GM12872 (cell line): Measurements from ENCODE around the gene DCBLD1.
A peak's percentile ranks its signal among the peaks of the same experiment; 100 is the strongest.

Experiments used
- TF ChIP-seq, protein P1 (sequence below): IDR thresholded peaks from 3 replicates; pipeline ENCODE4 v1.5.1; 2011; ENCODE audit warnings: low read depth, mild to moderate bottlenecking, low read length, moderate library complexity; ENCODE audit not compliant: insufficient read depth

Gene DCBLD1

DNA sequence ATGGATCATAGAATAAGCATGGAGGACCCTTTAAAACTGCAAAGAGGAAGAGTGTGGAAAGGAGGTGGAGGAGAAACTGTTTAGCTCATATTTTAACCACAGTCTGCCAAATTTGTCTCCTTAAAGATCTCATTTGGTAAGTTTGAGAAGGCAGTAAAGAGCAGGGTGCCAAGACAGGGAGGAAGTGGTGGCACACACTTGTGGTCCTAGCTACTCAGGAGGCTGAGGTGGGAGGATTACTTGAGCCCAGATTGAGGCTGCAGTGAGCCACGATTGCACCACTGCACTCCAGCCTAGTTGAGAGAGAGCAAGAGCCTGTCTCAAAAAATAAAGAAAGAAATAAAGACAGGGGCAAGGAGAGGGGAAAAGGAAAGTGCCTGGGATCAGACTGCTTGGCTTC is 16.8 kb upstream of the DCBLD1 start:
- TF ChIP-seq, protein P1, sequence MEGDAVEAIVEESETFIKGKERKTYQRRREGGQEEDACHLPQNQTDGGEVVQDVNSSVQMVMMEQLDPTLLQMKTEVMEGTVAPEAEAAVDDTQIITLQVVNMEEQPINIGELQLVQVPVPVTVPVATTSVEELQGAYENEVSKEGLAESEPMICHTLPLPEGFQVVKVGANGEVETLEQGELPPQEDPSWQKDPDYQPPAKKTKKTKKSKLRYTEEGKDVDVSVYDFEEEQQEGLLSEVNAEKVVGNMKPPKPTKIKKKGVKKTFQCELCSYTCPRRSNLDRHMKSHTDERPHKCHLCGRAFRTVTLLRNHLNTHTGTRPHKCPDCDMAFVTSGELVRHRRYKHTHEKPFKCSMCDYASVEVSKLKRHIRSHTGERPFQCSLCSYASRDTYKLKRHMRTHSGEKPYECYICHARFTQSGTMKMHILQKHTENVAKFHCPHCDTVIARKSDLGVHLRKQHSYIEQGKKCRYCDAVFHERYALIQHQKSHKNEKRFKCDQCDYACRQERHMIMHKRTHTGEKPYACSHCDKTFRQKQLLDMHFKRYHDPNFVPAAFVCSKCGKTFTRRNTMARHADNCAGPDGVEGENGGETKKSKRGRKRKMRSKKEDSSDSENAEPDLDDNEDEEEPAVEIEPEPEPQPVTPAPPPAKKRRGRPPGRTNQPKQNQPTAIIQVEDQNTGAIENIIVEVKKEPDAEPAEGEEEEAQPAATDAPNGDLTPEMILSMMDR = no peak

DNA sequence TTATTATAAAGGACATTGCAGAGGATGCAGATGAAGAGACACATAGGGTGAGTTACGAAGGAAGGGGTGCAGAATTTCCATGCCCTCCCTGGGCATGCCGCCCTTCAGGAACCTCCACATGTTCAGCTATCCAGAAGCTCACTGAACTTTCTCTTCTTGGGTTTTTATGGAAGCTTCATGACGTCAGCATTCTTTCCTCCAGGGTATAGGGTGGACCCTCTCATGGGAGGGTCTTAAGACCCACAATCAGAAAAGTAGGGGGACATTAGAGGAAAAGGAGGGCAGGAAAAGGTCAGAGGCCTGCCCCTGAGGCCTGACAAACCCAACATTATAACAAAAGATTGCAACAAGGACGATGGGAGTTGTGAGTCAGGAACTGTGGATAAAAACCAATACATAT is 14.6 kb upstream of the DCBLD1 start:
- TF ChIP-seq, protein P1 = no peak

DNA sequence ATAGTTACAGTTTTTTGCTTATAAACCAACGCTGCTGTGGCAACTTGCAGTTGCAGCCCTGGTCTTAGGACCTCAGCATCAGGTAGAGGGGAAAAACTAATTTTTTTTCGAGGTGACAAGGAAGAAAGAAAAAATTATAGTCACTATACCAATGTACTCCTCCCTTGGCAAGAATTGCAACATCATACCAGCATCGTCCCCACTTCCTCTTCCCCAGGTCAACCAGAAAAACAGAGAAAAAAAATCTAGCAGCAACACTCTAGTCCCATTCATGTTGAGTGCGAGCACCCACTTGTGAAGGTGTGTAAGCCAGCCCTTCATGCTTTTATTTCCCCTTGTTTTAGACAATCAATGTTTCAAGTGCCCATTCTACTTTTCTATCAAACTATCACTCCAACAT is 13.1 kb upstream of the DCBLD1 start:
- TF ChIP-seq, protein P1 = no peak

DNA sequence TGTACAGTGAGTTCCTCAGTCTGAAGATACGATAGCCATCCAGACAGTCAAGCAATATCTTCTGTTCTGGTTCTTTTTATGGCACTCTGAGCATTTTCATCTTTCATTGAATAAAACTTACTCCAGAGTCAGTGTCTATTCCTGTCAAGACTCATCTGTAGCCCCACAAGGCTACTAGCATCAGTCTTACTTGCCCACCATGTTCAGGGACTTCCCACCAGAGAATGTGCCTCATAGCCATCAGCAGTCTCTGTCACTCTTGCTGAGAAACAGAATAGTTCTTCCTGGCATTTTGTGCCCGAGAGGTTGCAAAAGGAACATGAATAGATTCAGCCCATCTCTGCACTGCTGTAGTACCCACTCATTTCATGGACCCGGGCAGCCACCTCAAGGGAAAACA is 12.7 kb upstream of the DCBLD1 start:
- TF ChIP-seq, protein P1 = no peak

DNA sequence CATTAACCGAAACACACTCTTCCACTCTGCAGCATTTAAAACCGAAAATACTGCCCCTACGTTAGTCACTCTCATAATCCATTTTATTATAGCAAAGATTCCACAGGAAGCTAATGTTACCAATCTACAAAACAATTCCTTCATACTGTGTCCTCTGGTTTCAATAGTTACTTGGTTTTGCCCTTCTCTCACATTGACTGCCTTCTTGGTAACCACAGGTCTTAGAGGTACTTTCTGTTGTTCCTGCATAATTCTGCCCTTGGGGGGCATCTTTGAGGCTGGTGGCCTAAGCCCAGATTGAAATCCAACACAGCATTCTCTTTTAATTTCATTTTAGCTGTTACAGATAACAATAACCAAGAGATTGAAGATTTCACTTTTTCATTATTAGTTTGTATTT is 9.8 kb upstream of the DCBLD1 start:
- TF ChIP-seq, protein P1 = no peak

DNA sequence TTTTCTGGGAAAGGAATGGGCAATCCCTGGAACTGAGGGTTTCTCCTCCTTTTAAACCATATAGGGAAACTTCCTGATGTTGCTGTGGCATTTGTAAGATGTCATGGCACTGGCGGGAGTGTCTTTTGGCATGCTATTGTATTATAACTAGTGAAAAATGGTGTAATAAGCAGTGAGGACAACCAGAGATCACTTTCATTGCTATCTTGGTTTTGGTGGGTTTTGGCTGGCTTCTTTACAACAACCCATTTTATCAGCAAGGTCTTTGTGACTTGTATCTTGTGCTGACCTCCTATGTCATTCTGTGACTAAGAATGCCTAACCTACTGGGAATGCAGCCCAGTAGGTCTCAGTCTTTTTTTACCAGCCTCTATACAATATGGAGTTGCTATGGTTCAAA is 9.1 kb upstream of the DCBLD1 start:
- TF ChIP-seq, protein P1 = no peak

DNA sequence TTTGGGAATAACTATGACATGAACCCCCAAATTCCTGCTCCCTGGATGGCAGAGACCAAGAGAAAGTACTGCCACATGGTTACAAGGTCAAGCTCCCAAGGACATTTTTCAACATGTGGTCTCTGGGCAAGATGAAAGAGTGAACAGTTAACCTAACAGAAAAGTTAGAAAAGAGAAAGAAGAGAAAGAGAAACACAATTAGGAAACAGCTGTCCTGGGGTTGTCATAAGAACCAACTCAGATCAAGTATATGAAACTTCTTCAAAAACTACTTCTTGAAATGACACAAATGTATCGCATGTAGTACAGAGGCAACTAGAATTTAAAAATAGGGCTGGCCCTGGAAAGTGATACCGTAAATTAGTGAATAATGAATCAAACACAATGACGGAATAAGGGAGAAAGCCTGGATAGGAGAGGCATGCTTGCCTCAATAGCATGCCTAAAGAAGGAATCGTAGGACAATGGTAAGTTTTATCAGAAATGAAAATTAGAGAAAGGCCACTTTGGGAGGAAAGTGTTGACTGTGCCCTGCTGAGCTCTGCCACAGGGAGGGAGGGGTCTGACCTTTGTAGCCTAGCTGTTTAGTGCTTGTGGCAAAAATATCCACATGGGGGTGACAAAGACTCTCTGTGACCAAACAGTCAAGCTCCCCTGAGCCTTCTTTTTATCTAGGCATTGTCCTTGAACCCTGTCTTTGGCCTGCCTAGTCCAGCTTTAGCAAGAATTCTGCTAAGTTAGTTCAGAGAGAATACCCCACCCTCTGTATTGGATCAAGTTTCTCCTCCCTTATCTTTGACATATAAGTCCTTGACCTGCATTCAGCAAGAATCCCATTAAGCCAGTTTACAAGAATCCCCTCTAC is 4.3 kb upstream of the DCBLD1 start:
- TF ChIP-seq, protein P1 = peak; percentile 55
